MG63 (cell line): Measurements from ENCODE around the gene ARL5C. TPM values are rescaled to one million over a fixed set of nuclear protein-coding genes. Genes with fewer than 3 reads are reported as not detected.

ENCODE experiments used
- DNase-seq: peaks from one replicate; pipeline ENCODE4 v3.0.0-alpha.2; 2020
- H3K27me3 ChIP-seq: fragments of 250-450 bp; sonication (Bioruptor Pico); 2 replicates; pipeline ENCODE4 v1.5.1; 2020; ENCODE audit warnings: mild to moderate bottlenecking, moderate library complexity
- H3K36me3 ChIP-seq: fragments of 250-450 bp; sonication (Bioruptor Pico); 2 replicates; pipeline ENCODE4 v1.5.1; 2020; ENCODE audit warnings: mild to moderate bottlenecking, moderate library complexity
- H3K4me3 ChIP-seq: fragments of 250-450 bp; sonication (Bioruptor Pico); 2 replicates; pipeline ENCODE4 v1.5.1; 2020; ENCODE audit warnings: mild to moderate bottlenecking, moderate library complexity
- H3K9me3 ChIP-seq: fragments of 250-450 bp; sonication (Bioruptor Pico); 2 replicates; pipeline ENCODE4 v1.5.1; 2020; ENCODE audit warnings: mild to moderate bottlenecking, moderate library complexity
- total RNA-seq: library from RNA; depleted of rRNA; stranded (reverse); fragments of >200 nt; shearing (Covaris generic); gene quantifications from 2 replicates; pipeline ENCODE4 v1.2.3, GENCODE V29; 2014; ENCODE audit warnings: low replicate concordance; rRNA removed

Gene ARL5C
- total RNA-seq, 1 experiment from 2014 or later, result not detected

- H3K9me3 ChIP-seq, result no peaks in the 10 kb centered on the region
- no peak for DNase-seq
- H3K4me3 ChIP-seq, result no peak overlapping the region
- no peaks in the 10 kb centered on the region for H3K36me3 ChIP-seq
- H3K27me3 ChIP-seq, result no peaks in the 10 kb centered on the region
Observed at GRCh38 chr17:39108461-39109375, 57.2 kb downstream of the ARL5C start.

GRCh38 chr17:39107973-39108372, 58.0 kb downstream of the ARL5C start:
- no peak for DNase-seq
- Histone ChIP-seq H3K36me3 (no peaks in the 10 kb centered on the region), H3K27me3 (no peaks in the 10 kb centered on the region)

GRCh38 chr17:39107155-39107554, 58.8 kb downstream of the ARL5C start:
- Histone ChIP-seq H3K4me3 (no peak overlapping the region), H3K36me3 (no peaks in the 10 kb centered on the region), H3K9me3 (no peaks in the 10 kb centered on the region), H3K27me3 (no peaks in the 10 kb centered on the region)
- no peak for DNase-seq

More at GRCh38 chr17:39107973-39108372, 58.0 kb downstream of the ARL5C start:
- Histone ChIP-seq H3K9me3 (no peaks in the 10 kb centered on the region), H3K4me3 (no peak overlapping the region)

Other genes with a start within 250 kb of the ARL5C start
- gene FBXO47, start 198.8 kb downstream of the ARL5C start, total RNA-seq, result not detected in 2 replicates
- not detected in 2 replicates for gene PLXDC1, start 14.5 kb downstream of the ARL5C start, total RNA-seq
- 2.2 and 2.4 TPM in 2 replicates for gene CACNB1, start 31.5 kb upstream of the ARL5C start, total RNA-seq
- gene RPL19, start 34.1 kb upstream of the ARL5C start, total RNA-seq, result 4,123 and 4,721 TPM in 2 replicates
- gene STAC2, start 59.8 kb upstream of the ARL5C start, total RNA-seq, result not detected in 2 replicates
- 12.3 and 31.8 TPM in 2 replicates for gene FBXL20, start 235.5 kb upstream of the ARL5C start, total RNA-seq